NCI-H2196 (cell line): ENCODE measurements around the gene NUDT16L1.

Experiments used
- DNase-seq: peaks from one replicate; lab custom pipeline; 2025; ENCODE audit not compliant: unreplicated experiment; lab: John Stamatoyannopoulos, UW

Gene NUDT16L1

GRCh38 chr16:4682084-4682591 lies 11.2 kb upstream of the NUDT16L1 start:
- no peak for DNase-seq

- DNase-seq: peak; percentile 28
These were observed 10.6 kb upstream of the NUDT16L1 start for GRCh38 chr16:4682616-4683254.

- no peak for DNase-seq
These were observed 9.9 kb upstream of the NUDT16L1 start for GRCh38 chr16:4683255-4684057.

DNA sequence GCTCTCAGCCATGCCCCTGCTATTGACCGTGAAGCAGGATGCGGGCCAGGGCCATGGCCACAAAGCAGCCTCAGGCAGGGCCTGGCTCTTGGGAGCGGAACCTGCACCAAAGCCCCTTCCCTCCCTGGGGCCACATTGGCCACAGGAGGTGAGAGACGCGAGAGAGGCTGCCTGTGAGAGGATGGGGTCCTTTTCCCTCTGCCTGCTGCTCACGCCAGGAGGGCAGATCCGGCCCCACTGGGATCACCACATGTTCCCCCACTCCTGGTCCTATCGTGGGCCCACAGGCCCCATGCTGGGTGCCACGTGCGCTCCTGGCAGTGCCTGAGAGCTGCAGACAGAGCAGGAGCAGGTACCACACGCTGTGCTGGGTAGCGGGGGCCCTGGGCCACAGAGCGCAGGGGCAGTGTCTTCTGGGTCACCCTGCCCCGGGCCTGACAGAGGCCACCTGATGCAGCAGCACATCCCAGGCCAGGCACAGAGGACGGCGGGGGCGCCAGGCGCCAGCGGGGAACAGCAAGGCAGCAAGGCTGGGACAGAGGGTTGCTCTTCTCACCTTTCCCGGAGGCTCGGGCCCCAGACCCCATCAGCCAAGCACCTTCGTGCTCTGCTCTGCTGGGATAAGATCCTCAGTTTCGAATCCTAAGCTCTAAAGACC lies 9.2 kb upstream of the NUDT16L1 start:
- no peak for DNase-seq

GRCh38 chr16:4684763-4685162 lies 8.6 kb upstream of the NUDT16L1 start:
- no peak for DNase-seq

- DNase-seq: no peak
These were observed 8.1 kb upstream of the NUDT16L1 start for GRCh38 chr16:4685292-4685691.

GRCh38 chr16:4685776-4686496 lies 7.4 kb upstream of the NUDT16L1 start:
- DNase-seq: no peak

- DNase-seq: no peak
These were observed 6.7 kb upstream of the NUDT16L1 start for GRCh38 chr16:4686497-4687210.

GRCh38 chr16:4687416-4687815 lies 5.9 kb upstream of the NUDT16L1 start:
- DNase-seq: no peak

DNA sequence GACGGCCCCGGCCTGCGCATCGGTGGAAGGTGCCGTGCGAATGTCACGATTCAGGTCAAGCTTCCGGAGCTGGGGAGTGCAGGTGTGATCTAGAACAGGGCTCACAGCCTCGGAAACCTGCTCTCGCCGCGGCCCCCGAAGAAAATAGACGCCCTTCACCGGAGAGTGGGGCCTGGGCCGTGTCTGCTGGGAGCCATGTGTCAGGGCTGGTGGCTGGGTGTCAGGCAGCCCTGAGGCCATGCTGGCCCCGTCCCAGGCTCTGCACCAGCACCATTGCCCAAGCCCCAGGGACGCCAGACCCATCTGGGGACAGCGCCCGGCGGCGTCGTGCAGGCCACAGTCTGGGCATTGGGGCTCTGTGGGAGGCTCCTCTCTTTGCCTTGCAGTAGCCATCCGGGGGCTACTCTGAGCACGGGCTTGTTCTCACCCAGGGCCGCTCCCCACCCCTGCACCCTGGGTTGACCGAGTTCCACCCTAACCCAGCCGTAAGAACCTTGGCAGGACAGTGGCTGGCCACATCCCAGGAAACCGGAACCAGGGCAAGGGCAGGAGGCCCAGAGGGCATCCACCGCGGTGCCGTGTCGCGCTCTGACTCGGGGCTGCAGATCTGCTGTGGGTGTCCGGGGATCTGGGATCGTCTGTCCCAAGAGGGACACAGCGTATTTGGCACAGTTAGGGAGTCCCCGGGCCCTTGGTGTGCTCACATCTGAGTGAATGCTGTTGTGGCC lies 5.3 kb upstream of the NUDT16L1 start:
- no peak for DNase-seq

DNA sequence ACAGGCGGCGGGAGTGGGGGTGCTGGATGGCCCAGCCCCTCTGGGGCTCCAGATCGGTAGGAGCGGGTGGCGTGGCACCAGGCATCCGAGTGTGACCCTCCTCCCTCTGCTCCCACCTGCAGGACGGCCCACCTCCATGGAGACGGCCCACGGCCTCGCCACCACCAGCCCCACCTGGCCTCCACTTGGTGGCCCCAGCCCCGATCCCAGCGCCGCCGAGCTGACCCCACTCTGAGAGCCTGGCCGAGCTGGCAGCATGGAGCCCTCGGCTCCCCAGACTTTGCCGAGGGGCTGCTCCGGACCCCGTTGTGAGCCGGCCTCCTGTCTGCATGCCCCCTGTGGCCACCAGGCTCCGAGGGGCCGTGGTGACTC lies 4.7 kb upstream of the NUDT16L1 start:
- DNase-seq: no peak

- no peak for DNase-seq
These were observed 4.2 kb upstream of the NUDT16L1 start for GRCh38 chr16:4689091-4689671.

- no peak for DNase-seq
These were observed 3.3 kb upstream of the NUDT16L1 start for GRCh38 chr16:4689864-4690704.

DNA sequence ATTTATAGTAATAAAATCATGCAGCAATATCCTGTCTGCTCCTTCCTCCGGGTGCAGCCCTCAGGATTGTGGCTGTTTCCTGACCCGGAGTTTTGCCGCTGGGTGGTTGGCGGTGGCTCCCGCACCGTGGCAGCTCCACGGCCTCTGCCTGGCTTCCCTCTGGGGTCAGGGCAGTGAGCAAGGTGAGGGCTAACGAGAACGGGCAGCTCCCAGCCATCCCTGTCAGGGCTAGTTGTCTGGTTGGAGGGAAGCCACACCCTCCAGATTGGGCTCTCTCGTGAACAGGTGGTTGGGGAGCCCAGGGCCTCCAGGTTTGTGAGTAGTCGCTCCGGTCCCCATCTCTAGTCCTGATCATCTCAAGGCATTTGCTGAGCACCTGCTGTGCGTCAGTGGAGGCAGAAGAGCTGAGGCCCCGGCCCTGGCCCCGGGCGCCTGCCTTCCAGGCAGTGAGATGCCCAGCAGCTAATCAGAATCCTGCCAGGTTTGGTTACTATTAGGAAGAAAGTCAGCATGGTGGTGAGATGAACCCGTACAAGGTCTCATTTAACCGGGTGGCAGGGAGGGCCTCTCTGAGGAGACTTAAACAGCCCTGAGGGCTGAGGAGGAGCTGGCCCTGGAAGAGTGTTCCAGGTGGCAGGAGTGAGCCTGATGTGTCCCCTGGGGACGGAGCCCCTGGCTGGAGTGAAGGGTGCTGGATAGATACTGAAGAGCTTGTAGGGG lies 2.3 kb upstream of the NUDT16L1 start:
- no peak for DNase-seq

- DNase-seq: no peak
These were observed 1.5 kb upstream of the NUDT16L1 start for GRCh38 chr16:4691666-4692412.

GRCh38 chr16:4692460-4693295 lies 684 bp upstream of the NUDT16L1 start:
- DNase-seq: no peak
